GM10266 (cell line): ENCODE data around the gene SORT1.
A peak's percentile ranks its signal among the peaks of the same experiment; 100 is the strongest.
"Not testable (repeated sequence)": the region's sequence is repeated elsewhere in the genome, so short reads cannot be mapped to it uniquely, and the experiment has no call there.

Experiments used
- DNase-seq: peaks from one replicate; pipeline ENCODE4 v3.0.0; 2012; ENCODE audit errors: extremely low spot score
- CTCF ChIP-seq: IDR thresholded peaks from 2 replicates; pipeline ENCODE4 v1.5.1; 2012; ENCODE audit warnings: mild to moderate bottlenecking, low read depth; ENCODE audit not compliant: control insufficient read depth, insufficient read depth; ENCODE audit errors: missing control alignments

The SORT1 gene

DNA sequence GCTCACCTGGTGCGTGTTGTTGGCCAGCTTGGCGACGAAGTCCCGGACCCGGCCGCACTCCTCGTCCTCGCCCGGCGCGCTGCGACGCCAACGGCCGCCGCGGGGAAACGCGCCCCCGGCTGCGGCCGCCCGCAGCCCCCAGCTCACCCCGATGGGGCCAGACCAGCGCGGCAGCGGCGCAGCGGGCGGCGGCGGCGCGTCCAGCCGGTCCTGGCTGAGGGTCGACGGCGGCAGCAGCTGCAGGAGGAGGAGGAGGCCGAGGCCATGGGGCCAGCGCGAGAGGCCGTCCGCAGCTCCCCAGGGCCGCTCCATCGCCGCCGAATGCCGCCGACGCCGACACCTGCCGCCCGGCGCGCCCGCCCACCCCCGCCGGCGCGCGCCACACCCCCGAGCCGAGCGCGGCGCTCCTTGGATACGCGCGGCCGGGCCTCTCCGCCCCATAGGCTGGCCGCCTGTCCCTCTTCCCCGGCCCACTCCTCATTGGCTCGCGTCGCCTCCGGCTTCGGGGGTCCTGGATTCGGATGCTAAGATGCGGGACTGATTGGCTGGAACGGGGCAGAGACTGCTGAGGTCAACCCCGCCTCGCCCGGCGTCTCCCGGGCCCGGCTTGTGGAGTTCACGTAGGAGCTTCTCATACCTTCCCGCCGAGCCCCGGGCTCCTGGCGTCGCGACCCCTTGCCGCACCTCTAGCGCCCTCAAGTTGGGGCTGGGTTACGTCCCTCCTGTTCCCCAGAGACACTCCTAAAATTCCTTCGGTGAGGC lies at the start of gene SORT1:
Gene SORT1, minus strand, starts transcription at position 338 of the 762 bp plus-strand sequence. Its CDS starts 26 bp downstream, at position 312.
- DNase-seq = peak; percentile 77
- TF ChIP-seq CTCF = no peak

GRCh38 chr1:109445949-109446695 lies 48.4 kb upstream of the SORT1 start:
- not testable (repeated sequence) for DNase-seq

DNA sequence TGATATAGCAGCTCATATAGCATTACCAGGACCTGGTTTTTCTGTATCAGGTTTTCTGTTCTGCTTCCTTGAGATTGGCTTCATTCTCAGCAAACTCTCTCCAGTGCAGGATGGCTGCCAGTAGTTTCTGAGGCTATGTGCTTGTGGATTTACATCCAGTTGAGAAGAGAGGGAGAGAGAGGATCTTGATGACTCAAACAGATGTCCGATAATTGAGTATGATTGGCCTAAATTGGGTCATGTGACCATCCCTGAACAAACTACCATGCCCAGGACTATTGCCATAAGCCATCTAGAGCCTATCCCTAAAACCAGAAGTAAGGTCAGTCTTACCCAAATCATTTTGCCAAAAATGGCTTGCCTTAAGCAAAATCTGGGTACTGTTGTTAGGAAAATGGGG lies 46.6 kb upstream of the SORT1 start:
- no peak for TF ChIP-seq CTCF
- DNase-seq = no peak

DNA sequence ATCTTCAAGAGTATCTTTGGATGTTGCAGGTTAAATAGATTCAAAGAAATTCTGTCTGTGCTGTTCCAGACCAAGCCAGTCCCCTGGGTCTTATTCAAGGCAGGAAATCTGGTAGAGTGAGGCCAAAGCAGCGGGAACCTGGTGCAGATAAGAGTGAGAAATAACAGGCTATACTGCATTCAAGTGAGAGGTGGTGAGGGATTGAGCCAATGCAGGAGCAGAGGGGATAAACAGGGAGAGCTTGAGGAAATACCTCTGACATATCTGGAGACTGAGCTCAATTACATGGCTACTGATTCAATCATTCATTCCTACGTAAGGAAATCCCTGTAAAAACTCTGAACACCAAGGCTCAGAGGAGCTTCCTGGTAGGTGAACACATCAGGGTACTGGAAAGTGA lies 45.8 kb upstream of the SORT1 start:
- no peak for DNase-seq
- TF ChIP-seq CTCF = no peak

- TF ChIP-seq CTCF = no peak
- no peak for DNase-seq
Observed at GRCh38 chr1:109441069-109441468, 43.4 kb upstream of the SORT1 start.

DNA sequence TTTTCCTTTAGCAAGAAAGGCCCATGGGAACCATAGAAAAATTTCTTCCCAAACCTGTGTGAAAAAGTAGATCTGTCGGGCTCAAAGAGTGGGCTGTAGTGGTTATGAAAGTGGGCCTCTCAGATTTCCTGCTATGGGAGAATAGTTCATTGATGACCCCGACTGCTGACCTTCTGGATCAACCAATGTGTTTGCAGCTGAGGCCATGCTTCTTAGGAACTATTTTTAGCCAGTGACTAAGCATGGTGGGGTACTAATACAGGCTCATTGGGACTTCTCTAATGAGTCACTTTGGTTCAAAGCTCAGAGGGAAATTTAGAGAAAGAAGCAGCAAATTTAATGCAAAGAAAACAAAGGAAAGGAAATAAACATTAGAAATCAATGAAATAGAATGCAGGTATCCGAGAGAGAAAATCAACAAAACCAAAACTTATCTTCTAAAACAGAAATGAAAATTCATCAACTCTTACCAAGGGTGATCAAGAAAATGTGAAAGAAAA lies 41.1 kb upstream of the SORT1 start:
- no peak for TF ChIP-seq CTCF
- DNase-seq = peak; percentile 24

GRCh38 chr1:109434484-109434883 lies 36.8 kb upstream of the SORT1 start:
- DNase-seq = no peak
- TF ChIP-seq CTCF = no peak
